ACHN (cell line): Measurements from ENCODE around the gene PITPNC1.
A peak's percentile ranks its signal among the peaks of the same experiment; 100 is the strongest.
"Not testable (repeated sequence)": the region's sequence is repeated elsewhere in the genome, so short reads cannot be mapped to it uniquely, and the experiment has no call there.

Source experiments
- DNase-seq: peaks from one replicate; pipeline ENCODE4 v3.0.0-alpha.2; 2015
- in situ Hi-C: cut with HindIII; loops from 2 replicates; pipeline ENCODE4 v1.10.0; 2017; ENCODE audit warnings: low sequenced_read_pairs, low pct_ligation_motif_present, low pct_unique_long_range_greater_than_20kb

The PITPNC1 gene

GRCh38 chr17:67696853-67697498, 319.9 kb downstream of the PITPNC1 start:
- in situ Hi-C loops = no loop called here
- DNase-seq = no peak

GRCh38 chr17:67700037-67700724, 323.1 kb downstream of the PITPNC1 start:
- in situ Hi-C loops = no loop called here
- no peak for DNase-seq

- in situ Hi-C loops = no loop called here
Measured at GRCh38 chr17:67700725-67701119, 323.6 kb downstream of the PITPNC1 start.

GRCh38 chr17:67702861-67703260, 325.8 kb downstream of the PITPNC1 start:
- DNase-seq, in situ Hi-C loops: not testable (repeated sequence)

More at GRCh38 chr17:67700725-67701119, 323.6 kb downstream of the PITPNC1 start:
- DNase-seq = no peak

- in situ Hi-C loops = no loop called here
- no peak for DNase-seq
Measured at GRCh38 chr17:67707442-67707841, 330.4 kb downstream of the PITPNC1 start.

- in situ Hi-C loops = no loop called here
Measured at GRCh38 chr17:67708378-67708777, 331.3 kb downstream of the PITPNC1 start.

GRCh38 chr17:67711916-67712315, 334.8 kb downstream of the PITPNC1 start:
- in situ Hi-C loops = no loop called here

More at GRCh38 chr17:67708378-67708777, 331.3 kb downstream of the PITPNC1 start:
- DNase-seq = no peak

GRCh38 chr17:67712375-67712774, 335.3 kb downstream of the PITPNC1 start:
- in situ Hi-C loops = no loop called here
- DNase-seq = no peak

More at GRCh38 chr17:67711916-67712315, 334.8 kb downstream of the PITPNC1 start:
- DNase-seq = no peak

GRCh38 chr17:67713169-67713568, 336.1 kb downstream of the PITPNC1 start:
- DNase-seq = no peak
- in situ Hi-C loops = no loop called here

GRCh38 chr17:67716405-67716798, 339.3 kb downstream of the PITPNC1 start:
- in situ Hi-C loops = no loop called here
- no peak for DNase-seq

GRCh38 chr17:67717192-67717623, 340.1 kb downstream of the PITPNC1 start:
- in situ Hi-C loops = no loop called here
- DNase-seq = no peak

- peak; percentile 99 for DNase-seq
- in situ Hi-C loops = no loop called here
Measured at GRCh38 chr17:67717624-67718324, 340.7 kb downstream of the PITPNC1 start, which contains the start of gene NOL11. NOL11 (plus strand) TSS chr17:67717936; CDS start chr17:67717948, 12 bp downstream.

- peak; percentile 63 for DNase-seq
- in situ Hi-C loops = no loop called here
Measured at GRCh38 chr17:67718325-67718941, 341.4 kb downstream of the PITPNC1 start.

- in situ Hi-C loops = no loop called here
- DNase-seq = no peak
Measured at GRCh38 chr17:67725373-67725791, 348.3 kb downstream of the PITPNC1 start.

- DNase-seq = no peak
- in situ Hi-C loops = no loop called here
Measured at GRCh38 chr17:67725807-67726206, 348.7 kb downstream of the PITPNC1 start.

- in situ Hi-C loops = not testable (repeated sequence)
Measured at GRCh38 chr17:67727152-67728039, 350.3 kb downstream of the PITPNC1 start.

GRCh38 chr17:67729903-67730302, 352.8 kb downstream of the PITPNC1 start:
- in situ Hi-C loops = no loop called here
- no peak for DNase-seq

More at GRCh38 chr17:67727152-67728039, 350.3 kb downstream of the PITPNC1 start:
- DNase-seq = not testable (repeated sequence)

GRCh38 chr17:67730731-67731130, 353.6 kb downstream of the PITPNC1 start:
- no peak for DNase-seq
- in situ Hi-C loops = no loop called here
